OCI-M2 (cell line): ENCODE data around the gene C15orf39.
"Not testable (repeated sequence)": the region's sequence is repeated elsewhere in the genome, so short reads cannot be mapped to it uniquely, and the experiment has no call there.

Source experiments
- DNase-seq: peaks from one replicate; lab custom pipeline; 2025; ENCODE audit not compliant: unreplicated experiment; lab: John Stamatoyannopoulos, UW

C15orf39 gene

DNA sequence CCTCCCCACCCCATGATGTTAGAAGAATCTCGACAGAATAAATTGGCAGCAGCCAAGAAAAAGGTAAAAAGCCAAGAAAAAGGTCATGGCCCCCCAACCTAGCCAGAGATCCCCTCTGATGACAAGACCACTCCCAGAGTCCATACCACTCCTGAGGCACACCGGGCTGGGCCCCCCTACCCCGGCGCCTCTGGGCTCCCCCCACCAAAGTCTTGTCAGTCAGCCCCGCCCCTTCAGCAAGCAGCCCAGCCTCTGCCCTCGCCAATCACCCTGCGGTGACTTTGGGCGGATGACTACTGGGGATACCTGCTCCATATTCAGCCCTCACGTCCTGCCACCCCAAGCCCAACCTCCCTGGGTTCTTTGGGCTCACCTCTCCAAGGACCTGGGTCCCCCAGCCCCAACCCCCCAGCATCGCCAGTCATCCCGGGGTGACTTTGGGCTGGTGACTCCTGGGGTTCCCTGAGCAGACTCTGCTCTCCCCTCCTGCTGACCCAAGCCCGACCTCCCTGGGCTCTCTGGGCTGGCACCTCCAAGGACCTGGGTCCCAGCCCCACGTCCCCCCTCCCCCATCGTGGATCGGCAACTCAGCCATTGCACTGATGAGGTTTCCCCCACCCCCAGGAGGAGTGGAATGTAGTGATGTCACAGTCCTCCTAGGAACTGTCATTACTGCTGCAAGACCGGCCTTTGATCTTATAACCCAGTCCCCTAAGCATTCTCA lies 57.1 kb downstream of the C15orf39 start:
- DNase-seq = not testable (repeated sequence)

DNA sequence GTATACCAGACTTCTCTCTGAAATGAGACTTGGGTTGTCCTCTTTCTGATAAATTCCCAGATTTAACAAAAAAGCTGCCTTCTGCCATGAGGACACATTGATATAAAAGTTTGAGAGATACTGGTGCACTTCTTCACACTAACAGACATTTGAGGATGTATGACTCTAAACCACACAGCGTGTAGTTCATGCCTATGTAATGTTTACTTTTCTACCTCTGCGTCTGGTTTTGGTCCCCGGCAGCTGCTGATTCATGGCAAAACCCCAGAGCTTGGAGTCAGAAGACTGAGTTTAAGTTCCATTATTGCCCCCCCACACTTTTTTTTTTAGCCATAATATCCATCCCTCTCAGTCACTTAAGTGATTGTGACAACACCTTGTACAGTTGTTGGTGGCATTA lies 58.2 kb downstream of the C15orf39 start:
- DNase-seq = not testable (repeated sequence)
